ENCODE results near the gene MPP7.

Gene MPP7

DNA sequence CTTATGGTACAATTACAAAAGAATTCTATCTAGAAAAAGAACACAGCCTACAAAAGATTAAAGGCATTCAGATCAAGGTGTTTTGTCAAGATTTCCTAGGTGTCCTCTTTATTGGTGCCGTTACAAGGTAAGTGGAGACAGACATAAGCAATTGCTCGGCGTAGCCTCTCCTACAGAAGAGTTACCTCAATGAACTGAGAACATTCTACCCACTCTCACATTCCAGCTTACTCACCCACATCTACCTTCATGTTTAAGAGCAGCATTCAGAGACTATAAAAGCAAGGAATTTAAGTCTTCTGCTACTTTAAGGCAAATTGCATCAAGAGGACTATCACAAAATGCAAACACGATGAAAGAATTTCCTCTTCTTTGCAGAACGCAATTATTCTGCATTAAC is 29.5 kb downstream of the MPP7 start:
- DNase-seq (ENCODE audit: low spot score) = no peak
- TF ChIP-seq, protein P1, sequence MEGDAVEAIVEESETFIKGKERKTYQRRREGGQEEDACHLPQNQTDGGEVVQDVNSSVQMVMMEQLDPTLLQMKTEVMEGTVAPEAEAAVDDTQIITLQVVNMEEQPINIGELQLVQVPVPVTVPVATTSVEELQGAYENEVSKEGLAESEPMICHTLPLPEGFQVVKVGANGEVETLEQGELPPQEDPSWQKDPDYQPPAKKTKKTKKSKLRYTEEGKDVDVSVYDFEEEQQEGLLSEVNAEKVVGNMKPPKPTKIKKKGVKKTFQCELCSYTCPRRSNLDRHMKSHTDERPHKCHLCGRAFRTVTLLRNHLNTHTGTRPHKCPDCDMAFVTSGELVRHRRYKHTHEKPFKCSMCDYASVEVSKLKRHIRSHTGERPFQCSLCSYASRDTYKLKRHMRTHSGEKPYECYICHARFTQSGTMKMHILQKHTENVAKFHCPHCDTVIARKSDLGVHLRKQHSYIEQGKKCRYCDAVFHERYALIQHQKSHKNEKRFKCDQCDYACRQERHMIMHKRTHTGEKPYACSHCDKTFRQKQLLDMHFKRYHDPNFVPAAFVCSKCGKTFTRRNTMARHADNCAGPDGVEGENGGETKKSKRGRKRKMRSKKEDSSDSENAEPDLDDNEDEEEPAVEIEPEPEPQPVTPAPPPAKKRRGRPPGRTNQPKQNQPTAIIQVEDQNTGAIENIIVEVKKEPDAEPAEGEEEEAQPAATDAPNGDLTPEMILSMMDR (IDR thresholded peaks at IDR 0.05; ENCODE audit: extremely low read depth, missing control alignments) = no peak

DNA sequence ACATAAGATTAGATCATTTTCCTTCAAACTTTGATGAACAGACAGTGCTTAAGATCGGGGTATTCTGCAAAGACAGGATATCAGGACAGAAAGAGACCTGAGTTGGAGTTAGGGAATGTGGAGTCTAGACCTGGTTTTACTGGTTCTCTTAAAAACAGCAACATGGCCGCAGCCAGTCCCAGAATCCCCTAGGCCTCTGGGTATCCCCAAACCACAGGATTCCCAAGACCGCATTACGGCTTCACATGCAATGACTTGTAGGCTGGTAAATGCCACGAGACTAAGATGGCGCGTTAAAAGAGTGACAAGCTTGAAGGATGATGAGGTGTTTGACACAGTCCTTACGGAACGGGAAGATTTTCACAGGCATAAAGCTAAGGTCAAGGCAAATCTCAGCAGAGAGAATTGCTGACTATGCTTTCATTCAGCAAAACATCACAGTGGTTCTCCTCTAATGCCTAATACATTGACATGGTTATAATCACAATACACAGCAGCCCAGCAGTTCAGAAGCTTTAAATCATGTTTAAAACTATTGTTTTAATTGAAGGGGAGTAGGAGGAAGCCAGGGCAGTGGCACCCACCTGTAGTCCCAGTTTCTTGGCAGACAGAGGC is 32.9 kb downstream of the MPP7 start:
- DNase-seq (ENCODE audit: low spot score) = no peak
- TF ChIP-seq, protein P1 (IDR thresholded peaks at IDR 0.05; ENCODE audit: extremely low read depth, missing control alignments) = no peak

DNA sequence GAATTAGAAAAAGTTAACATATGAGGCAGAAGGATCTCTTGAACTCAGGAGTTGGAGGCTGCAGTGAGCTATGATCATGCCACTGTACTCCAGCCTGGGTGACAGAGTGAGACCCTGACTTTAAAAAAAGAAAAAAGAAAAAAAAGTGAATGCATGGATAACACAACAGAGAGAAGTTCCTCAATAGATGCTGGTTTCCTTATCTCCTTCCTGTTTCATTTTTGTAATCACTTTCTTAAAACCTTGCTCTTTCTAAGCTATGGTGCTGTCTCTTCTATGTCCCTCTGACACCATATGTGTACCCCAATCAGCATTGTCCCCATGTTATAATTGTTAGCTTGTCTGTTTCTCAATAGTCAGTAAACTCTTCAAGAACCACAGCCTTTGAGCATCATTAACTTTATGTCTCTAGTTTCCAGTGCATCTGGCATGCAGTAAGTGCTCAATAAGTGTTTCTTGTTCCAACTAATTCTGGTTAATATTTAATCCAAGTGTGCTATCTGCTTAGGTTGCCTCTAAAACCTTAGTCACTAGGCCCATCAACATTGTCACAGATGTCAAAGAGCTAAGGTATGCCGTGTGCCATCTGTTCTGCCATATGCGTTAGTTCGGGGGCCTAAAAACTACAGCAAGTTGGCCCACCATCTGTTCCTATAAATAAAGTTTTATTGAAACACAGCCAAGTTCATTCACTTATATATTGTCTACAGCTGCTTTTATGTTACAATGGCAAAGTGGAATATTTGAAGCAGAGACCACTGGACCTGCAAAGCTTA is 36.2 kb downstream of the MPP7 start:
- no peak for DNase-seq (ENCODE audit: low spot score)
- TF ChIP-seq, protein P1 (IDR thresholded peaks at IDR 0.05; ENCODE audit: extremely low read depth, missing control alignments) = no peak

DNA sequence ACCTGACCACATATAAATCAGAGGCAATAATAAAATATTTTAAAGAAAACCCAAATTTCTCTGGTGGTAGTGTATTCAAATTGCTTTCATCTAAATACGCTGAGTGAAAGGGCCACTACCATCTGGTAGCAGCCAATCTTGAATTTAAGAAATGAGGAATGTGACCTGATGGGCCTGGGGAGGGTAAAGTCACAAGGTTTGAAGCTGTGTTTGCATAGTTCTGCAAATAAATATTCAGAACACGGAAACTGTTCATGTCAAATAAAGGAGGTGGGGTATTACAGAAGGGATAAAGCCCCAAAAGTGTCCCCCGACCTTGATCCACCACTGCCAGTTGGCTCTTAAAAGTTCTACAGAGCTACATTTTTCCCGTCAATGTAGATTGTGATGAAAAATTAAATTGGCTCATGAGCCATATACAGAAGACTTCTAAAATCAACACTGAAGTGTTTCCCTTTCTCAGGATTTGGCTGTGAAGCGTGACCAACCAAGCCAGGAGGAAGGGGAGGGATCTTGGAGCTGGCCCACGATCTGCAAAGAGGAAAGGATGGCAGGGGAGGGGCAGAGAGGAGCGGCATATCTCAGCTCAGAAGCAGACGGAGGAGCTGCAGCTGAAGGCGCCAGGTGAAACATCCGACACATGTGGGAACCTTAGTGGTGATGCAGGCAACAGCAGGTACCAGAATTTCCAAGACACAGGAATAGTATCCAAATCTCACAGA is 39.6 kb downstream of the MPP7 start:
- no peak for DNase-seq (ENCODE audit: low spot score)
- TF ChIP-seq, protein P1 (IDR thresholded peaks at IDR 0.05; ENCODE audit: extremely low read depth, missing control alignments) = no peak

DNA sequence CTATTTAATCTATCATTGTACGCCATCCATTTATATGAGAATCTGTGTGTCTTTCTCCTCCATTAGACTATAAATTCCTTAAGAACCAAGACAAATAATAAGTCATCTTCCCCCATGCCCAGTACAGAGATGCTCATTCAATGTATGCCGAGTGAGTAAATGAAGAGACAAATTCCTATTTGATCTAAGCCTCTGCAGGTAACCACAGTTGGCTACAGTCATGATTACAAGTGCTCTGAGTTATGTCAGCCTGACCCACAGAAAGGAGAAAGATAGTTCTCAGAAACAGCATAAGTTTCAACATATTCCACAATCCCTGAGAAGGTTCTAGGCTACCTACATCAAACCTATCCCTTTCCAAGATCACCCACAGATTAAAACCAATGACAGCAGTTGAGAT is 46.1 kb downstream of the MPP7 start:
- DNase-seq (ENCODE audit: low spot score) = no peak
- TF ChIP-seq, protein P1 (IDR thresholded peaks at IDR 0.05; ENCODE audit: extremely low read depth, missing control alignments) = no peak

DNA sequence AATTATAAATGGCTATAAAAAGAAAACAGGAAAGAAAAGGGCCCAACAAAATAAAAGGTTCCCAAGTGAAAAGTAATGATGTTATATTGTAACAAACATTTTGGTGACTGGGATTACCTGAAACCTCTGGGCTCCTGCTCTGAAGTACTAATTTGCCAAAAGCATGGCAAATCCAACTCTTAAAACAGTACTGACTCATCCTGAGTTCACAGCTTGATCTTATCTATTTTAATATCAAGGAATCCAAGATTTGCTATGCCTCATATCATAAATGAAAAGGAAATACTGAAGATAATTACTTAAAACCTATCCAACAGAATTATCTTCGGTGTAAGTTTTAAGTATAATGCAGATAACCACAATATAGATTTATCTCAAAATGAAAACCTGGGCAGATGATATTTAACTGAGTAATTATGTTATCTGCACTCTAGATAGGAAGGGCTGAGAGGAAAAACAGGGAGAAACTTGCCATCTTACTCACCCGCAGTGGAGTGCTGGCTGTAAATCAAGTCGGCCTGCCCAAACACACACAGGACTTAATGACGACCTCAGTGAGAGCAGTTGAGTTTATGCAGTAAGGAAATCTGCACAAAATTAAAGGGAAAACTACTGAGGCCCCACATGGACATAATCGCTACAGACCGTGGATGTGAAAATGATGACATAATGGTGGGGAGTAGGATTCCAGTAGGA is 48.4 kb downstream of the MPP7 start:
- TF ChIP-seq, protein P1 (IDR thresholded peaks at IDR 0.05; ENCODE audit: extremely low read depth, missing control alignments) = no peak
- no peak for DNase-seq (ENCODE audit: low spot score)

All from GM20000 (cell line).